ENCODE measurements around the gene SDSL.

Gene SDSL

DNA sequence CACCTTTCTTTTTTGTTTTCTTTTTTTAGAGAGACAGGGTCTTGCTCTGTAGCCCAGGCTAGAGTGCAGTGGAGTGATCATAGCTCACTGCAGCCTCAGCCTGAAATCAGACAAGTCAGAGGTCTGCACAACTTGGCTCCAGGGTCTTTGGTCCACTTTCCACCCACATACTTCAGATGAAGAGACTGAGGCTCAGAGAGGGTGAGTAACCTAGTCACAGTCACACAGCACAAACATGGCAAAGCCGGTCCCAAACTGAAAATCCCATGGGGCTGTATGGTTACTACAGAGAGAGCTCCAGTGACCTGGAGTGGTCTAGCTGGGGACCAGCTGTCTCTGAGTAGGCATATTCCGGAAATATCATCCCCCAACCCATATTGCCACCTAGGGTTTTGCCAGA, 30.3 kb downstream of the SDSL start:
- no peak for DNase-seq

DNA sequence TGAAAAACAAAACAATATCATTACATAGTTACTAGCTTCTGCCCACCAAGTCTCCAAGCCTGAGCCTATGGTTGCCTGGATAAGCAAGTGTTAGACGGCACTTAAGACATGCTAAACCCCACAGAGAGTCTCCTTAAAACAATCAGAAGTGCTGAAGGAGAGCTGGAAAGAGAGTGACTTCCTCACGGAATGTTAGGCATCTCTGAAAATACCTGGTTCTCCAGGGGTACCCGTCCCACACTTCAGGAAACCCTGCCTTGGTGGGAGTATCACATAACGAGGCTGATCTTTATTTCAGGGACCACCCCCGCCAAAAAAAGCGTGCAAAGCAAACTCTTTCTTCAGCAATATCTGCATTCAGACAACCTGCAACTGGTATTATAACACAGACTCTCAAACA, 31.1 kb downstream of the SDSL start:
- DNase-seq, result no peak

DNA sequence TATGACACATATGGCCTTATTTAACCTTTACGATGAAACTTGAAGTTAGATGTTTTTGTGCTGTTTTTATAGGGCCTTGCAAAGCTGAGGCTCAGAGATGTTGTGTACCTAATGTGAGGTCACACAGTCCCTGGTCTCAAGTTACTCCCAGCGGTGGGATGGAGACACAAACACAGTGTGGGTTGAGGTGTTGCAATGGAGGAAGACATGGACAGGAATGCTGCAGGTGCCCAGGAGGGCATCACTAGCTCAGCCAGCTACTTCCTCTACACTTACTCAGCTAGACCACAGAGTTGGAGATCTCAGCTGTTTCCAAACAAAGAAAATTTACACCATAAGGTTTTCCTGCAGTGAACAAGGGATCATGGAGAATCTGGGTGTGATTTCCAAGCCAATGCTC, 34.0 kb downstream of the SDSL start:
- DNase-seq, result no peak

DNA sequence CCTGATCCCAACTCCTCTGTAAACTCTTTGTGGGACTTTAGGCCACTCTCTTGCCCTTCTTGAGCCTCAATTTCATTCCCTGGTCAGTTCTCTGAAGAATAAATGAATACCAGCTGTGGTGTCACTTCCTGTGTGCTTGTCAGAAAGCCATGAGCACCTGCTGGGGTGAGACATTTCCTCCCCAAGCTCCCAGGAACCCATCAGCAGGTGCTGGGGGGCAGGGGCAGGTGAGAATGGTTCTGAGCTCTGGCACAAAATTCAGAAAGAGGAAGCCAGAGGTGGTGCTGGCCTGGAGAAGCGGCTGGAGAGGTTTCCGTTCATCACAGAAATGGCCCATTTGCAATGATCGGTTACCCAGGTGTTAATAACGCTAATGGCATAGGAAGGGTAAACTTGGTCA, 34.6 kb downstream of the SDSL start:
- DNase-seq, result no peak

DNA sequence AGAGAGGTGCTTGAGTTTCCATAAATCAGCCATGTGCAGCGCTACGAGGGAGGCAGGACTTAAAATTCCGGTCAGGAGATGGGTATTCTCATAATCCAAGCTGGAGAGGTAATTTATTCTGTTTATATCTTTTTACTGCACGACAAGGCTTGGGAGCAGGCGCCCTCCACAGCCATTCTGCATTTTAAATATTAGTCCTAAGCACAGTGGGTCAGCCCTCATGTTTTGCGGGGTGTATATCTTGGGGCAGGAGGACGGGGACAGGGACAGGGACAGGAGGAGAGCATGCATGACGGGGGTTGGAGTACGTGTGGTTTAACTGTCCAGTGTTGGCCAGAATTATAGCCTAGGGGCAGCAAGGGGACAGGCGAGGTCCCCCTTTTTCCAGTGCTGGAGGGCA, 35.0 kb downstream of the SDSL start:
- no peak for DNase-seq

DNA sequence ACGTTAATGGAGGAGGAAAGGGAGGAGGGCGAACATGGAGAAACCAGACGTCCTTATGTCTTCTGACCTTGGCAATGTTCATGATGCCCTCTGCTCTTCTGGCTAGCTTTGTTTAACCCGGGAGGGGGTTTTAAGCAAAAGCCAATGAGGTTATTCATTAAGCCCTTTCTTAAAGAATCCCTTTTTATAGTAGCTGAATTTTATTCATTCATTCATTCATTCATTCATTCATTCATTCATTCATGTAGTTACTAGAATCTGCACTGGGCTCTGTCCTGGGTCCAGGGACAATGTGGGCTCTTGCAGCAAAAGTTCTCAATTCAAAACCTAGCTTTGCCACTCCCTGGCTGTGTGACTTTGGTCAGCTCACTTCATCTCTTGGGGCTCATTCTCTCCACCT, 35.5 kb downstream of the SDSL start:
- DNase-seq, result no peak

DNA sequence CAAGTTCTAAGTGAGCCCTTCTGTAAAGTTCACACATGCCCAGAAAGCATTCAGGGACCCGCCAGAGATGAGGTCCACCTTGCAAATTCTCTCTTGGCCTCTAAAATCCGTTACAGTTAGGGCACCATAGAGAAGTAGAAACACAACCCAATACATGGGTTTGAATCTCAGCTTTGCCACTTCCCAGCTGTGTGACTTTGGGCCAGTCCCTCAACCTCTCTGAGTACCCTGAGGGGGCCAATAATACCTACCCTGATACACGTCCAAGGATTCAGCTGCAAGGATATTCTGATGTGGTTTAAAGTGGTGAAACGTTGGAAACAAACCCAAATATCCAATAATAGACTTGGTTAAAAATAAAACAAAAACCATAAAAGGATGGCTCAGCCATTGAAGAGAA, 37.8 kb downstream of the SDSL start:
- DNase-seq, result no peak

DNA sequence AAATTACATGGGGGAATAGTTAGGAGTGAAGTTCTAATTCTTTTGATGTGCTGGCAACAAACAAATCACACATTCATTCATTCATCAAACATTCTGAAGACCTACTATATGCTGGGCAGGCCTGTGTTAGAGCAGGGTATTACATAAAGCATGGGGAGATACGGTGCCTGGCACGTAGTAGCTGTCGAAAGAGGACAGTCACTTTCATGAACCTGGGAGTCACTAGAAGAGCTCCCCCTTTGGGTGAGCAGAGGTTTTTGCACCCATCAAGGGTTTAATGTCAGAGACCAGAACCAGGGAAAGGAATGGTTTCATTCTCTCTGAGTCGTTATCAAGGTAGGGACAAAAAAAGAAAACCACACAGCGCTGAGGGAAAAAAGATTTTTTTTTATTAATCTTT, 39.5 kb downstream of the SDSL start:
- no peak for DNase-seq

DNA sequence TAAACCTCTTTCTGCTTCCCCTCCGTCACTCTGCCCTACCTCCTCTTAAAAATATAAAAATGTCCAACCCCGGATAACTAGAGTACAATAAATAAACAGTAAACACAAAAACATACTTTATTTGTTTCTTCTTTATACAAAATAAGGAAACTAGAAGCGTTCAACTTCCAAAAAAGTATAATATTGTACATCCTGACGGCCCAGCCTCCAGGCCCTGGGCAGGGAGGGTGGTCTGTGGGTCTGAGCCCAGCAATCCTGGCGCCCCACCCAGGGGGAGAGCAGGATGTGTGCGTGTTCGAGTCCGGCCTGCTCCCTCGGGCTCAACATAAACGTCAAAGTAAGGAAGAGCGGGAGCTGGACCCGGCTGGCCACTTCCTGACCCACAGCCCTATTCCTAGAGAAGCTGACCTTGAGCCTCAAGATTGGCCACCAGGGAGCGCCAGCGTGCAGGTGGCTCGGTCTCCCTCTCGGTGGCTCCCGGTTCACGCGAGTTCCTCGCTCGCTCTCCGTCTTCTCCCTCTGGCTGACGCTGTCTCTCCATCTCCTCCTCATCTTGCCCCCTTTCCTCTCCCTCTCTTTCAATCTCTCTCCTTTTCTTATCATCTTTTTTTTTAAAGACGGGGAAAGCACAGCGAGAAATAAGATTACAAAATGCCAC, 40.1 kb downstream of the SDSL start:
- peak; percentile 58 for DNase-seq

DNA sequence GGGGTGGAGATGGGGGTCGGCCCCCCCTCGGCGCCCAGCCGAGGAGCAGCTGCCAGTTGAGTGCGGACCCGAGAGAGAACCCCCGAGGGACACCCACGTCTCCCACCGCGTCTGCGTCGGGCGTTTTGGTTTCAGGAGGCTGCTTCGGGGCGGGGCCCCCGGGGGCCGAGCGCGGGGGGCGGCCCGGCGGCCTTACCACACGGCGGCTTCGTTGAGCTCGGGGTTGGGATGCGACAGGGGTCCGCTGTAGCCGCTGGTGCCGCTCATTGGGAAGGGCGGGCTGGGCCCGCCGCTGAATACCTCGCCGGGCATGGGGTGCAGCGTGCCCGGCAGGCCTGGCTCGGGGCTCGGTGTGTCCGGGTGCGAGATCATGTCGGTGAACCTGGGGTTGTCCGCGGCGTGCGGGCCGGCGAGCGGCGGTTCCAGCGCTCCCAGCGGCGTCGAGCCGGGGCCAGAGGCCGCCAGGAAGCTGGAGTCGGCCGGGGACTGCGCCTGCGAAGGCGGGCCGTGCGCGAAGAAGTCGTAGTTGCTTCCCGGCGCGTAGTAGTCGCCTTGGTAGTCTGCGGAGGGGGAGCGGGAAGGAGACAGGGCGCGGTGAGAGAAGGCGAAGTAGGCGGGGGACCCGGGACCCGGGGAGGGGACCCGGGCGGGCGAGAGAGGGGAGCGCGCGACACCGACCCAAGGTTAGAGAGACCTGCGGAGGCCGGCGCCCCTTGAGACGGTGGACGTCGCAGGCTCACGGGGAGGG, 41.0 kb downstream of the SDSL start:
- no peak for DNase-seq

DNA sequence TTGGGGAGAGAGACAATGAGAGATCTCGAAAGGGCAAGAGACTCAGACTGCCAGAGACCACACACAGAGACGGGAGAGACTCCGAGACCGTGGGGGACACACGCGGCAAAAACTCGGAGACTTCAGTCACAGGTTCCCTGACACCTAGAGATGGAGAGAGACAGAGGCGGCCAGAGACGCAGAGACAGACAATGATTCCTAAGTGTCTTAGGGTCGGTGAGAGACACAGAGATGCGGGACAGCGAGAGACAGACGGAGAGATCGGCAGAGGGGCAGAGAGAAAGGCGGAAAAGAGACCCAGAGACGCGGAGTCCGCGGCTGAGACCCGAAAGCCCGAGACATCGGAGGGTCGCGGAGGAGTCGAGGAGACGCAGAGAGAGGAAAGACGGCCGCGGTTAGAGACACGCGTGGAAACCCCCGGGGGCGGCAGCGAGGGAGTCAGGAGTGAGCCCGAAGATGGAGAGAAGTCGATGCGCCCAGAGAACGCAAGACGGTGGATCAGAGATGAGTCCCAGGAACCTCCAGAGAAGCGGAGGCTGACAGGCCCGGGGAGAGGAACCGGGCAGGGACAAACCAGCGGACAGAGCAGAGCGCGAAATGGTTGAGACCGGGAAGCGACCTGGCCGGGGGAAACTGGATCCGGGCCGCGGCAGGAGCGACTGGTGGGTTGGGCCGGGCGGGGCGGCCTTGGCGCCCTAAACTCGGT, 41.7 kb downstream of the SDSL start:
- no peak for DNase-seq

DNA sequence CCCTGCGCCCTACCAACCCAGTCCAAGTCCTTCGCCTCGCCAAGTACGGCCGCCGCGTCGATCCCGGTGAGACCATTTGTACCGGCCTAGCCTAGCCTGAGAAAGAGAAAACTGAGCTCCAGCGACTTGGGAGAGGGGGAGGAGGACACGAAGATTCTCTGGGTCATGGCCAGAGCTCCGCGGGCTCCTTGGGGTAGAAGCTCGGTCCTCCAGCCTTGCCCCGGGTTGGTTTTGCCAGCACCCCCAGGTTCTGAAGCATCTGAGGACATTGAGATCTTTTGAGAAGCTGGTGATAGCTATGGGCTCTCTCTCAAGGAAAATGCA, 42.2 kb downstream of the SDSL start:
- no peak for DNase-seq

DNA sequence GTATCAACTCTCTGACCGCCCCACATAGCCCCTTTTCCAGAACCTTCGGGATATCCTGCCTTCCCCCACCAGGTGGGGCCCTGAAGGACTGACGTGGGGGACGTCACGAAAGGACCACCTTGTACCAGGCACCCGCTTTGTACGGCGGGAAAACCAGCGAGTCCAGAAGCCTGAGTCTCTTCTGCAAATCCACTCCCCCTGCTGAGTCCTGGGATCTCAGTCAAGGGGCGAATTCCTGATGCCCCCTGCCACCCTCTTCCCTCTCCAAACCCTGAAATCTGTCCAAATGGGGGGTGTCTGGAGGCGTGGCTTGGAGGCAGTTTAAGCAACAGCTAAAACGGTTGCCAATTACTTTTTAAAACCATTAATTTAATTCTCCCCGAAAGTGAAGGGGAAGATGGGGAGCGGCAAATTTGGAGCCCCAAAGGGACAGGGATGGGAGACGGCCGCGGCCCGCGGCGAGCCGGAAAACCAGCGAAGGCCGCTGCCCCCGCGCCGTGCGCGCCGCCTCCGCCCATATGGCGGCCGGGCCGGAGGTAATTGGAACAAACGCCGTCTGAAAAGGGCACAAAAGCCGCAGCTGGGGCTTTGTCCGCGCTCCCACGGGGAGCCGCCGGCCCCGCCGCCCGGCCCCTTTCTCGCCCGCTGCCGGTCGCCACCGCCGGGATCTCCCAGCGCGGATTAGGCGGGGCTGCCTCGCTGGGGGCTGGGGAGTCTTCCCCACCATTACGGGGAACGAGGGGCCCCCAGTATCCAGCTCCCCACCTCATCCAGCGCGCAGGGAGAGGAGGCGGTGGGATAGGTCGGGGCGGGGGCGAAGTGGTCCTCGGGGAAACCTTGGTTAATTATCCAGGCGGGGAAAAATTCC, 42.9 kb downstream of the SDSL start:
- DNase-seq, result no peak

DNA sequence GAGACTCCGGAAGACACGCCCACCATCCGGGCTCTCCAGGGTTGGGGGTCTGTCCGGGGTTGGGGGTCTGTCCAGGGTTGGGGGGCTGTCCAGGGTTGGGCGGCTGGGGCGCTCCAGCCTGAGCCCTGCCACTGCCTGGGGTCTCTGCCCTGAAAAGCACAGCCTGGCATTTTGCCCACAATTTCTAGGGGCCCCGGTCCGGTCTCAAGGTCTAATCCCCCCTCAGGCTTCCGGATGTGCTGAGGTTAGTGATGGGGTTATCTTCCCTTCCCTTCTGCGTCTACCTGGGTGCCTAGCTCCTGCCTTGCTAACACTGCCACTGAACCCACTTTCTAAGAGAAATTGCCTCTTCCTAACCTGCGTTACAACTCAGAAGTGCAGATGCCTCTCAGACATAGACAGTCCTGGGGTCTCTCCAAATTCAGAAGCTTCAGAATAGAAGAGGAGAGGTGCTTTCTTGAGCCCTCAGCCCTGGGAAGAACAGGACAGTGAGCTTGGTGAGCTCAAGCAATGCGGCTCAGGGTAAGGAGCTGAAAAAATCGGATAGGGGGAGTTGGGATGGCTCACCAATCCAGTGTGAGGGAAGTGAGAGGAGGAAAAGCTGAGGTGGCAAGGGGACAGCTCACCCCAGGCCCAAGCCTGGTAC, 43.8 kb downstream of the SDSL start:
- no peak for DNase-seq

DNA sequence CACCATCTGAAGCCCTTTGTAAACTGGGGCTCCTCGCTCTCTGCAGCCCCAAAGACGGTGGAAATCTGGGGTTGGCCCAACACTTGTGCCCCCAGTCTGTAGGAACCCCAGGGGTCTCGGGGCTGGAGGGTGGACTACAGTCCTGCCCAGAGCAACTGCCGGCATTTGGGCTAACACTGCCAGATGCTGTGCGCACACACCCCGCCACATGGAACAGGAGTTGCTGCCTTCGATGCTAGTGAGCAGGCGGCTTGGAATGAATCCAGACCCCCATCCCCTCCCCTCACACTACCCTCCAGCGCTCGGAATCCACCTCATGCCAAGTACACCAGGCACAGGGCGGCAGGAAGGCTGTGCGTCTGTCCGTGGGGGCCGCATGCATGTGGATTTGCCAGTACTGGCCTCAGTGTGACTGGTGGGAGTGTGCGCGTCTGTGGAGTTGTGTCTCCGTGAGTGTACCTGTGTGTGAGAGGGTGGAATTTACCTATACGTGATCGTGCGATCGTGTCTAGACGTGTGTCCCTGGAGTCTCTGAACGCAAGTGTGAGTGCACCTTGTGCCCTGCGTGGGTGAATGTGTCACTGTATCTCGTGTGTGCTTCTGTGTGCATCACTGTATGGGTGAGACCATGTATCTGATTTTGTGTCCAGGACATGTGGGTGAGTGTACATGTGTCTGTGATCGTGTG, 44.4 kb downstream of the SDSL start:
- no peak for DNase-seq

DNA sequence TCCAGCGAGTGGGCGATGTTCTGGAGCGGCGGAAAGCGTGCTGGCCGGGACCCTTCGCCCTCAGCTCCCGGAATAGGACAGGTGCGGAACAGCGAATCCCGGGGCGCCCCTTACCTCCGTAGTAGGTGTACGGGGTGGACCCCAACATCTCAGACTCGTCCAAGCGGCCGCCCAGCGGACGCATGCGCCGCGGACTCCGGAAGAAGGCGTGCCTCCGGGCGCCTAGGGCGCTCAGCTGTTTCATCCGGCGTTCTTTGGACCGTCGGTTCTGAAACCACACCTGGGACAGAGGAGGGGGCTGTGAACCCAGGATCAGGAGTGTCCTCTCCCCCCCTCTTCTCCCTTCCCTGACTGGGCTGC, 44.9 kb downstream of the SDSL start:
- no peak for DNase-seq

DNA sequence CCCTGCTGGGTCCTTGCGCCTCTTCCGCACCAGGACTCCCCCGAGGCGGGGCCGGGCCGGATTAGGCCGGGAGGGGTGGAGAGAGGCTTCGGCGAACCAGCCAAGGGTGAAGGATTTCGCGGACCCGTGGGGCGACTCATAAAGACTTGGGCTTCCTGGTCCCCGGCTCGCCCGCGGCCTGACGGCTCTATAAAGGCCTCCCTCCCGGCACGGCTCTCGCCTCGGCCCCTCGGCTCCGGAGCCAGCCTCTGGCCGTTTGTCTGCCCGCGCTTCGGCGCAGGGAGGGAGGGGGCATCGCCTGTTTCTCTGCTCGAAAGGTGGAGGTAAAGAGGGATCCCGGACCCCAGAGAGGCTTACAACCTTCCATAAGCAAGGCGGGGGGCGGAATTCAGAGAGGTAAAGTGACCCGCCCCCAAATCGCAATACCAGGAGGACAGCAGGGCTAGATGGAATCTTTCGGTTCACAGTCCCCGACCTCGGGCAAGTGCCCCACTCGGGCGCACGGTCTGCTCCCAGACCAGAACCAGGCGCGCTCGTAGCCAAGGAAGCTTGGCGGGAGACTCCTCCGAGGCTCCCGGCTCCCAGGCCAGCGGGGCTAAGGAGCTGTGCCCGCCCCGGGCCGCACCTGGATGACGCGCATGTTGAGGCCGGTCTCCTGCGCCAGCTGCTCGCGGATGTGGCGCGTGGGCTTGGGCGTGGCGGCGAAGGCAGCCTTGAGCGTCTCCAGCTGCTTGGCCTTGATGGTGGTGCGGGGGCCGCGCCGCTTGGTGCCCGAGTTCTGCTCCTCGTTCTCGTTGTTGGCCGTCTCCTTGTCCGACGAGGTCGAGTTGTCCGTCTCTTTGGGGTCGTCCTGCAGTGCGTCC, 45.6 kb downstream of the SDSL start:
- DNase-seq, result no peak

DNA sequence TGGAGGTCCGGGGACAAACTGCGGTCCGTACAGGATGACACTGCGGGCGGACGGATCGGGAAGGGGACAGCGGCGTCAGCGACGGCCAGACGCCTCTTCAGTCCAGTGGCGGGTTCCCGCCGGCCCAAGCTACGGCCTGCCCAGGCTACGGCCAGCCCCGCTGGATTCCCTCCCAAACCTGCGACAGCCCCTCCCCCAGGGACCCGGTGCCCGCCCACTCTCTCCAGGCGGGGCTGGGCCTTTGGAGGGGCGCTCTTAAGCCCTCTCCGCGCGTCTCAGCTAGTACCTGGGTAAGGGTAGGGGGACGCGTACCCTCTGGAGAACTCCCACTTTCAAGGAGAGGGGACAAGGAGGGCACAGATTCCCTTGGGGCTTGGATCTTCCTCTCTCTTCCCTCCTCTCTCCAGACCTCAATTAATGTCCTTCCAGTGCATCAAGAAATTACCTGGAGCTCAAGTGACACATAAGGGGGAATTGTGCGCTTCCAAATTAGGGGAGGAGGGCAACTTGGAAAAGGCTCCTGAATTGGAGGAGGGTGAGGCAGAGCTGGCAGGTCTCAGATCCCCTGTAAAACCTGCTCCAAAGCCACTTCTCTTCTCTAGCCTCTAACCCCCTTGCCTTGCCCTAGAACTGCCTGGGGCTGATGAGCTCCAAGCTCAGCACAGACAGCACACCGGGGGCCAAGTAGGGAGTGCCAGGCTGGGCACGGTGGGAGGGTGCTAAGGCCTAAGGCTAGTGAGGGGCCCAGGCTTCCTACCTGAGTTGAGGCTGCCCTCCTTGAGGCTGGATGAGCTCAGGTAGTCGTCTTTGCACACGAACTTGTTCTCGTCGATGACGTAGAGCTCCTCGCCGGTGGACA, 46.4 kb downstream of the SDSL start:
- DNase-seq, result no peak

DNA sequence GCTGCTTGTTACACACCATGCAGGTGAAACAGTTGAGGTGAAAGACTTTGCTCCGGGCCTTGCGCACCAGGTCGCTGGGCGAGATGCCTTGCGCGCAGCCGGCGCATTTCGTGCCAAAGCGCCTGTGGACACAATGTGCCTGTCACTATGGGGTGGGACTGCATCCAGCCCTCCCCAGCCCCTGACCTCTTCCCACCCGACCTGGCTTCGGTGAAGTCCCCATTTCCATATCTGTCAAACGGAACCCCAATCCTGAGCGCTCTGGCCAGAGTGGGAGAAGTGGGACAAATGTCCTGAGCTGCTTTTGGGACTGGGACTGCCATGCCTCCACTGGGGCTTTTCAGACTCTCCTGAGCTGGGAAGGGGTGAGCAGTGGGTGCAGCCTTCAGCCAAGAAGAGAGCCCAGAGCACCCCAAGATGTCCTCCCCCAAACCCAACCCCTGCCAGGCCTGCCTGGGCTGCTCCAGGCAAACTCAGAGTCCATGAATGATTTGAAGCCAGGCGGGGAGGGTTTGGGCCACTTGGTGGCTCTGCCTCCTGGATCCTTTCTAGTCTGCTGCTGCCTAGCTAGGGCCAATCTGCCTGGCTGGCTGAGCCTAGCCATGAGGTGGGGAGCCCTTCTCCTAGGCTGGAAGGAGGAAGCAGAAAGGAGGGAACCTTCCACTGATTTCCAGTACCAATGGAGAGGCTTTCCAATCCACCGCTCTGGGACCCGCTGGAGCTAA, 47.2 kb downstream of the SDSL start:
- DNase-seq, result no peak
